DND-41 (cell line): ENCODE results near the gene OSM.

Experiments
- CTCF ChIP-seq: IDR thresholded peaks from 2 replicates; pipeline ENCODE4 v1.5.1; 2012; ENCODE audit warnings: borderline replicate concordance, low read length, moderate library complexity, mild to moderate bottlenecking; ENCODE audit not compliant: poor library complexity, severe bottlenecking; ENCODE audit errors: extremely low read depth
- EZH2 ChIP-seq: IDR thresholded peaks from 3 replicates; pipeline ENCODE4 v1.6.1; 2012; ENCODE audit warnings: borderline replicate concordance, low read depth, mild to moderate bottlenecking, moderate library complexity, low read length, inconsistent platforms; ENCODE audit not compliant: severe bottlenecking

- no peak for TF ChIP-seq CTCF
- TF ChIP-seq EZH2, result no peak
These were observed 21.9 kb upstream of the OSM start for GRCh38 chr22:30288419-30289140.
